Stimulated activated CD4-positive, alpha-beta T cell treated with anti-CD3 and anti-CD28 coated beads, Interleukin-2, amount 100 ng/mL, for 48 hours (primary cell): ENCODE measurements around the gene AUTS2.

ENCODE experiments used
- DNase-seq, 2 donors: peaks; one replicate each; pipeline ENCODE4 v3.0.0-alpha.2; 2020

The AUTS2 gene

DNA sequence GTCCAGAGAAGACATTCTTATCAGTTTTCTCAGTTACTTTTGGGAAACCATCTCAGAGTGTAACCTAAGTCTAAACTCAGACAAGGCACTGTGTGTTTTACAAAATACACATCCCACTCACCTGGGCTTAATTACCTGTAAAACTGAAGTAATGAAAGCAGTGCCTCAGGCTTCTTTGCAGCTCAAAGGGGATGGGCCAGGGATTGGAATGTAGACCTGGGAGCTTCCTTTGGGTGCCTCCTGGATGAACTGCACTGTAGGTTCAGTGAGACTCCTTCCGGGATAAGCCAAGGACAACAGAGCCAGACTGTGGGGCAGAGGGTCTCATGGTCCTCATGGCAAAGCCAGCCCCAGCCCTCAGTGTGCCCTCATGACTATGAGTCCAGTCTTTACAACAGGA, 861.3 kb downstream of the AUTS2 start:
- no peak for DNase-seq

GRCh38 chr7:70460071-70460470, 861.8 kb downstream of the AUTS2 start:
- no peak for DNase-seq

DNA sequence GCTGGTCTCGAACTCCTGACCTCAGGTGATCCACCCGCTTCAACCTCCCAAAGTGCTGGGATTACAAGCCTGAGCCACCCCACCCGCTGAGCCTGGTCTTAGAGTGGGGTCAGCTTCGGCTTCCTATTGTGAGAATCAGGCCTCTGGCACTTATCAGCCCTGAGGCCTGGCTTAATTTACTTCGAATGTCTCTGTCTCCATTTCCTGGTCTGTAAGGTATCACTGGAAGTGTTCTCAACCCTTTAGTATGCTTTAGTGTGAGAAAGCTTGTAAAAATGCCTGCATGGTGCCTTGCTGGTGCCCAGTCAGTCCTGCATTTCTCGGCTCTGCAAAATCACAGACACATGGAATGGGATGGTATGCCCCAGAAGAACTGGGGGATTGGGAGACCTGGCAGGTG, 862.3 kb downstream of the AUTS2 start:
- DNase-seq, result no peak

GRCh38 chr7:70463352-70463938, 865.2 kb downstream of the AUTS2 start:
- no peak for DNase-seq

DNA sequence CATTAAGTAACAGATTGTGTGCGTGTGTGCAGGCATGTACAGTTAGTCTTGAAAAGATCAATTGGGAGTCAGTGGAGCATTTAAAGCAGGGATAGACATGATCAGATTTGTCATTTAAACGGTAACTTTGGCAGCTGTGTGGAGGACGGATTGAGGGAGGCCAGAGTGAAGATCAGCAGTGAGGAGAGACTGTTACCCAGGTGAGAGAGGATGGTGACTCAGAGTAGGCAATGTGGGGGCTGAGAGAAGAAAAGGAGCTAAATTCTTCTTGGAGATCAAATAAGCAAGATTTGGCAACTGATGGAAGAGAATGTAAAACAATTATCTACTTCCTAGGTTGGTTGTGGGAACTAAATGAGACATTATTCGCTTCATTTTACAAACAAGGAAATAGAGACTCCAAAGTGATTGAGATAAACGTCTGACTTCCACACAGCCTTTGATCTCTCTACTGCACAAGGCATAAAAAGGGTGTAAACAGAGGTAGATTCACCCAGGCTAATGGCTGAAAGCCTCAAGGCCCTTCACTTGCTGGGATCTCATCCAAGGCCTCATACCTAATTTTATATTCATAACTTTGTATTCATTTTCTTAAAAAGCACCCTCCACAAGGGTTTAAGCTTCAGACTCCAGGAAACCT, 868.6 kb downstream of the AUTS2 start:
- DNase-seq, result no peak

- DNase-seq, result no peak
These were observed 872.5 kb downstream of the AUTS2 start for GRCh38 chr7:70470746-70471145.

- no peak for DNase-seq
These were observed 874.4 kb downstream of the AUTS2 start for GRCh38 chr7:70472601-70473237.

GRCh38 chr7:70474639-70475234, 876.5 kb downstream of the AUTS2 start:
- DNase-seq, result no peak

- no peak for DNase-seq
These were observed 879.0 kb downstream of the AUTS2 start for GRCh38 chr7:70477036-70478010.

GRCh38 chr7:70479153-70480021, 881.1 kb downstream of the AUTS2 start:
- DNase-seq, result no peak

- DNase-seq, result no peak
These were observed 882.8 kb downstream of the AUTS2 start for GRCh38 chr7:70480927-70481569.

- no peak for DNase-seq
These were observed 883.4 kb downstream of the AUTS2 start for GRCh38 chr7:70481570-70482123.

- no peak for DNase-seq
These were observed 886.0 kb downstream of the AUTS2 start for GRCh38 chr7:70484255-70484654.

- DNase-seq, result no peak
These were observed 888.7 kb downstream of the AUTS2 start for GRCh38 chr7:70486977-70487376.

DNA sequence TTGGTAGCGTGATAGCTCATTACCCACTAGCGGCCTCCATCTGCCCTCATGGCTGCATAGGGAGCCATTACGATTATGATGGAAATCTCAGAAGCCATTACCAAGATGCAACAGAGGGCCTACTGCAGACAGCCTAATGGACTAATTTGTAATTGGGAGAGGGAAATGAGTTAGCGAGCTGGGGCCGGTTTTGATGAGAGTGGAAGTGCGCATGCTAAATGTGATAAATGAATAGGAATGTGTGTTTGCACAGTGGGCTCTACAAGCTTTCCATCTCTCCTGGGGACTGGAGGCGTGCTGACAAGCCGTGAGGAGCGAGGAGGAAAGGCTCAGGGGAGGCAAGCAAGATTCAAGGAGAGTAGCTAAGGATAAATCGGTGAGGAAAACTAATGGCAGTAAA, 889.2 kb downstream of the AUTS2 start:
- no peak for DNase-seq

DNA sequence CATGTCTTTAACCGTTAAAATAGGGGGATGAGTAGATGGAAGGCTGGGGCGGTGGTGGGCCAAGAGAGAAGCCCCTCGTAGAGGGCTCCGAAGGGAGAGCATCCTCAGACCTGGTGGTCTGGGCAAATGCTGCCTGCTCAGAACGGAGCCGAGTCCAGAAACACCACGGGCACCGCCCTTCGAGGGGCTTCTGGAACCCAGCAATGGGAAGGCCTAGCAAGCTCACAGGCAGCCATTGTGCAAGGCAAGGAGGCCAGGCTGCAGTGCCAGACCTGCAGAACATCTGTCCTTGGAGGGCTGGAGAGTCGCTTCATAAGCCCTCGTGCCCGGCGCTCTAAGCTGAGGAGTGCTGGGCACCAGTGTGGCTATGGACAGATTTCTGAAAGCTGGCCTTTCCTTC, 889.6 kb downstream of the AUTS2 start:
- DNase-seq, result no peak

- DNase-seq, result no peak
These were observed 891.5 kb downstream of the AUTS2 start for GRCh38 chr7:70489813-70490212.

GRCh38 chr7:70492625-70493024, 894.4 kb downstream of the AUTS2 start:
- DNase-seq, result no peak

GRCh38 chr7:70494225-70495032, 896.2 kb downstream of the AUTS2 start:
- no peak for DNase-seq

DNA sequence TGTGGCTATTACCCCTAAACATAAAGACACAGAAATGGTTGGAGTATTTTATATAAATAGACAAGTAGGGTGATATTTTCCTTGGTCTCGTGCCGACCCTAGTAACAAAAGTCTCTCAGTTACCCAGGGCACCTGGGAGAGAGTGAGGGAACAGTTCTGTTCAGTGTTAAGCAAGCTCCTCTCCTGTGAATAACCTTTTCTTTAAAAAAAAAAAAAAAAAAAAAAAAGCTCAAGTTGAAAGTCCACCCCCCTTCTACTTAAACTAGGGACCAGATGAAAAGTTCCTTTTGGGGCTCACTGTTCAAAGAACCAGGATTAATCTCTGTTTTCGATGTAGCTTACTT, 896.7 kb downstream of the AUTS2 start:
- no peak for DNase-seq
